GM04504 (cell line): ENCODE data around the gene NUP160.
"Not testable (repeated sequence)": the region's sequence is repeated elsewhere in the genome, so short reads cannot be mapped to it uniquely, and the experiment has no call there.

Experiments used
- DNase-seq: peaks from one replicate; pipeline ENCODE4 v3.0.0-alpha.2; 2012; ENCODE audit warnings: low read depth

The NUP160 gene

DNA sequence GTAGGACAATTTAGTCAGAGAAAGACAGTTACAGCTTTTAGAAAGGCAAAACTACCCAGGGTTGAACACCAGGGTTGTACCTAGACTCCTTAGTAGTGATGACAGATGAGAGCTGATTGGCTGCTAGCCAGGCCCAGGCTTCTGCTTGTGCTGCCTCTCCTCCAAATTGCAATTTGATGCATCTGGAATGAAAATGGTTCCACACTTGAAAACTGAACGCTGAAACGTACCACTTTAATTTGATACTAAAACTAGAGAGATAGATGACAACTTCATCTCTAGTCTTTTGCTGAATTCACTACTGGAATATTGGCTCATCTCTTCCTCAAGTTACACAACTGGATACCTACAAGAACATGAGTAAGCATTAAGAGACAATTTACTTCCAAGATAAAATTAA, 61.8 kb downstream of the NUP160 start:
- no peak for DNase-seq

DNA sequence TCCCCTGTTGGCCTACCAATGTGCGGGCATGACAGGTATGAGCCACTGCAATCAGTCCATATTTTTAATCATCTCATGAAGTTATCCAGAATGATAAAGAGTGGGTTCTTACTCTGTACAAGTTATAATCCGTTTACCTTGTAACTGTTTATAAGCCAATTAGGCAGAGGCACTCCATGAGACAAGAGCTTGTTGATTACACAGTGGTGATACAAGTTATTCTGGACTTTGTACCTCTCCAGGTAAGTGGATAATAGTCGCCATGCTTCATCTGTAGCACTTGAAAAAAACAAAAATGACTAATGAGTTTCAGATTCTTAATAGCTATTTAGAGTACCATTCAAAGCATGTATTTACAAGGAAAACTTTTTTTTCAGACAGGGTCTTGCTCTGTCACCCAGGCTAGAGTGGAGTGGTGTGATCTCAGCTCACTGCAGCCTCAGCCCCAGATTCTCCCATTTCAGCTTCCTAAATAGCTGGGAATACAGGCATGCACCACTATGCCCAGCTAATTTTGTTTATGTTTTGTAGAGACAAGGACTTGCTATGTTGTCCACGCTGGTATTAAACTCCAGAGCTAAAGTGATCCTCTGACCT, 63.3 kb downstream of the NUP160 start:
- DNase-seq = no peak

DNA sequence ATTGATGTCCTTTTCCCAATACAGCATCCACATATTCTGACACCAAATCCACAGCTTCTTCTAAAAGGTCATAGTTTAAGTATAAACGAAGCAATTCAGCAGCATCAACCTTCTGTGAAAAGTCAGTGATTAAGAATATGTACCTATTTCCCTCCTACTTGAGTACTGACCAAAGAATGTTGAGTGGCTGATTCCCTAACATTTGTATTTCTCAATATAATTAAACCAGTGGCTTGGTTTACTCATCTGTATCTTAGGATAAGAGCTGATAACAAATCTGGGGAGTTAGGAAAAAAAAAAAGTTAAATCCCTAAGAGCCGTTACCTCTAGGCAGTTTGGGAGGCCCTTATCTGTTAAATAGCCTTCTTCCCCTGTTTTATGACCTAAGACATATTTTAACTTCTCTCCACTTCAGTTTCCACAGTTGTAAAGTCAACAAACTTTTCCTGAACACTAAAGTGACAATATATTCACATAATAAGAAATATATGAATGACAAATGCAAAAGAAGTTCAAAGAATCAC, 65.0 kb downstream of the NUP160 start:
- no peak for DNase-seq

DNA sequence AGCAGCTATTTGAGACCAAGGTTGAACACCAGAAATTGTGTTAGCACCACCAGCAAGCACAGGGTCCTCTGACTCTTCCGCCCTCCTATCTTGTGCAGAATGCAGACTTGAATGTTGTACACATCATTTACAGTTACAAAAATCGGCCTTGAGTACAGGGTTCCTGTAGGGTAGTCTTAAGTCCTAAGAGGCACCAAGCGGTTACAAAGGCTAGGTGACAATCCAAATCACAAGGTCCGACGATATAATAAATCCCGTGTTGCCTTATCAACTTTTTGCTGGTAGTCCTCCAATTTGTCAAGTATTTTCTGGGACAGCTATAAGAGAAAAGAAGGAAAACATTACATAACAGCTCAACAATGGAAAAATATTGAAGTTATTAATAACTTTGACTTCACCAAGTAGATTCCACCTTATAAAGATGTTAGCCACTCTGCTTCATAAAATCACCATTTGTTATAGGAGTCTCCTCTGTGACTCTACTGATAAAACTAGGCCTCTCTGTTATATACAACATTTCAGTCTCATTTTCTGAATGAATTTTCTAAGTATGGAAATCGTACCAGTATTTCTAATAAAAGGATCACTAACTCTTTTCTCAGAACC, 69.2 kb downstream of the NUP160 start:
- no peak for DNase-seq

DNA sequence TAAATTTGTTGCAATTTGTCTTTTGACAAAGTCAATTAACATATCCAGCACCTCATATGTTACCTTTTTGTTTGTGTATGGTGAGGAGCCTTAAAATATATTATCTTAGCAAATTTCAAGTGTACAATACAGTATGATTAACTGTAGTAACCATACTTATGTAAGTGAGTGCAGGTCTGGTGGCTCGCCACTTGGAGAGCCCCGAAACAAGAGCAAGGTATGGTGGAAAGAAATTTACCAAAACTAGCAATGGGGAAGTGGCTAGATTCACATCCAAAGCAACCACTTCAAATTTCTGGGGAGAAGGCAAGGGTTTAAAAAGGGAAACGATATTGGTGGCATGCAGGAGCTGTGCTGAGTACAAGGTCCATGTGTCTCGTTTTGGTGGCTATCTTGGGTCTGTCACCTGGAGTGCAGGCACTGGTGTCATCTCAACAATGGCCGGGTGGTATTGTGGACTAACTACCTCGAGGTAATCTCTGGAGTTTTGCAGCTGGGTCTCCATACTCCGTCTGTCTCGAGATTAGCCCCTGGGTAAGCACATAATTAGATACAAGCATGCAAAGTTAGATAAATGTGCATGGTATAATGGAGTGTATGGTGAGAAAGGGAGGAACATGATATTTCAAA, 72.8 kb downstream of the NUP160 start:
- no peak for DNase-seq

DNA sequence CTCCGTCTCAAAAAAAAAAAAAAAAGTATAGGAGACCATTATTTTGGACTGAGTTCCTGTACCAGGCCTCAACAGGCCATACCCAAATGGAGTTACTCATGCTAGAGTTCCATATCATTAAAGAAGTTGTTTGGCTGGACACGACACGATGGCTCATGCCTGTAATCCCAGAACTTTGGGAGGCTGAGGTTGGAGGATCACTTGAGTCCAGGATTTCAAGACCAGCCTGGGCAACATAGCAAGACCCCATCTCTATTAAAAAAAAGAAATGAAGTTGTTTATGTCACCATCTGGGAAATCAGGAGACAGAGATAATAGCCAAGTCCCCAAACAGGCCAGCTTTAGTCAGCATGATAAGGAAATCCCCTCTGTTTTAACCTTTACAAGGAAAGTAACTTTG, 74.3 kb downstream of the NUP160 start:
- DNase-seq = no peak

DNA sequence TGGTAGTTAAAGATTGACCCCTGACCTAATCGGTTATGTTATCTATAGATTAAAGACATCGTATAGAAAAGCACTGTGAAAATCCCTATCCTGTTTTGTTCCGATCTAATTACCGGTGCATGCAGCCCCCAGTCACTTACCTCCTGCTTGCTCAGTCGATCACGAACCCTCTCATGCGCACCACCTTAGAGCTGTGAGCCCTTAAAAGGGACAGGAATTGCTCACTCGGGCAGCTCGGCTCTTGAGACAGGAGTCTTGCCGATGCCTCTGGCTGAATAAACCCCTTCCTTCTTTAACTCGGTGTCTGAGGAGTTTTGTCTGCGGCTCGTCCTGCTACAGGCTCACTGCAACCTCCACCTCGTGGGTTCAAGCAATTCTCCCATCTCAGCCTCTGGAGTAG, 78.6 kb downstream of the NUP160 start:
- not testable (repeated sequence) for DNase-seq

DNA sequence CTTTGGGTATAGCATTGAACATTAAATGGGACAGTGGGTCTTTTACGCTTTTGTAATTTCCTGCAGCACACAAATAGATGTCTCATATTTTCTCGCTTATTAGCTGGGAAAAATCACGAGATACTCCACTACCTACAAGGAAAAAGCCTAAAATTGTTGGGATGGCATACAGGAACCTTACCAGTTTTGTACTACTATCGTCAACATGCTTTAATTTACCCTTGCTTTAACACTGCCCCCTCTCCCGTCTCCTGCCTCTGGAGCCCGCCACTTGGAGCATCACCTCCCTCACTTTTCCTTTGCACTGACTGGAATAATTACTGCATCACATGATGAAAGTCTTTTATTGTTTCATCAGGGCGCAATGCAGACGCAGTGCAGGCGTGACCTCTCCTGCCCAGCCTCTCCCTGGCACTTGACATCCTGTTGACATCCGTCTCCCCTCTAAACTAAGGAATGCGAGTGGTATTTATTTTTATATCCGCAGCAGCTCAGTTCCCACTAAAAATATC, 80.0 kb downstream of the NUP160 start:
- DNase-seq = no peak

DNA sequence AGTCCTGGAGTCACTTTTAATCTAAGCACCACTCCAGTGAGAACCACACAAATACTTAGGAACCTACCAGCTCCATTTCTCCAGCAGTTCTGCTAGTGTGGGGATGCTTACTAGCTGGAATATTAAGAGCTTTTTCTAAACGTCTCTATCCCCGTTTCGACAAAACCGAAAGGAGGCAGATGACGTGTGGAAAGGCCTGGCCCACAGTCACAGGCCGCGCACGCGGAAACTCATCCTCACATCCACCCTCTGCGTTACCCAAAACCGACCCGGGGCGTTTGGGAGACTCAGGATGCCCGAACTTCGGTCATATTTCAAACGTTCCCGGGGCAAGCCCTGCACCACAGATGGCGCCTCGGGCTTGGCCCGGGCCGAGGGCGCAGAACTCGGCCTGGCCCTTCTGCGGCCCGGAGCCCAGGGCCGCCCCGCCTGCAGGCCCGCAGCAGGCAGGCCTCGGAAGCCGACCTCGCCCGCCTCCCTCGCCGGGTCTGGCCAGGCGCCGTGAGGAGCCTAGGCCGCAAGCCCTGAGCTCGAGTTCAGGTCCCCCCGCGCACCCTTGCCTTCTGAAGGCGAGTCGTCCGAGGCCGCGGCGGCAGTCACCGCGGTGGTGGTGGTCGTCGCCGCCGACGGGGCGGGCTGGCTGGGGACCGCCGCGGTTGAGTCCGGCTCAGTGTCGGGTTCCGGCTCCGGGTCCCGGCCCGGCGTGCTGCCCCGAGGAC, 81.5 kb downstream of the NUP160 start:
- DNase-seq = peak; percentile 38

DNA sequence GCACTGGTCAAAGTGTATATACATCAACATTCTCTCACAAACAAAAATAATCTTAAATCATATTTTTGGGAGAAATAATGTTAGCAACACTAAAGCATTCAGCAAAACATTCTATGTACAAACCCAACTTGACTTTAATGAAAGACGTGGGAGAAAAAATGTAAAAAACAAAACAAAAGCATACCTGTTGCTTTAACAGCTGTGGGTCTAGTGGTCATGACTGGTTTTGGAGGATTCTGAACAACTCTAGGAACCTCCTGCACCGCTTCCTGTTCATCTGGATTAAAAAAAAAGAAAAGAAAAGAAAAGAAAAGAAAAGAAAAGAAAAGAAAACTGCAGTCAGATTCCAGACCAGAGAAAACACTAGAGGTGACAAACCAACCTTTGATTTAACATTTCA, 83.1 kb downstream of the NUP160 start:
- no peak for DNase-seq

DNA sequence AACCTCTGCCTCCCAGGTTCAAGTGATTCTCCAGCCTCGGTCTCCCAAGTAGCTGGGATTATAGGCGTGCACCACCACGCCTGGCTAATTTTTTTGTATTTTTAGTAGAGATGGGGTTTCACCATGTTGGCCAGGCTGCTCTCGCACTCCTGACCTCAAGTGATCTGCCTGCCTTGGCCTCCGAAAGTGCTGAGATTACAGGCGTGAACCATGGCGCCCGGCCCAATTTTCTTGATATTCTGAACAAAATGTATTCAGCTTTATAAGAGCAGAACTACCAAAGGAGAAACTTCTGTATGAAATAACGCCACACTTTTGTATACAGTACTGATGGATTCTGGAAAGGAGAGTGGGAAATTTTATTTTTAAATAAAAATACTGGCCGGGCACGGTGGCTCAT, 88.9 kb downstream of the NUP160 start:
- not testable (repeated sequence) for DNase-seq

DNA sequence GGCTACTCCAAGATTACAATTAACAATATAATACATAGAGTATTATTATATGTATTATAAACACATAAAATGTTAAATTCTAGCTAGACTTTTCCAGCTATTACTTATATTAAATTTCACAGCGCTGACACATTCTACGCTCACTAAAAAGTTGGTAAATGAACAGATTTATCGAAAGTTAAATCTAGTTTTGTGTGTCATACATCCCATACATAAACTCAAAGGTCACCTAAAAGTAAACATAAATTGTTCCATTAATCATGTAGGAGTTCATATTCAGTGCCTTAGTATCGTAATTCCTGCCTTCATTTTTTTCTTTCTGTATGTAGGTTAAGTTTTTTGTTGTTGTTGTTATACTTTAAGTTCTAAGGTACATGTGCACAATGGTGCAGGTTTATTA, 91.9 kb downstream of the NUP160 start:
- no peak for DNase-seq

DNA sequence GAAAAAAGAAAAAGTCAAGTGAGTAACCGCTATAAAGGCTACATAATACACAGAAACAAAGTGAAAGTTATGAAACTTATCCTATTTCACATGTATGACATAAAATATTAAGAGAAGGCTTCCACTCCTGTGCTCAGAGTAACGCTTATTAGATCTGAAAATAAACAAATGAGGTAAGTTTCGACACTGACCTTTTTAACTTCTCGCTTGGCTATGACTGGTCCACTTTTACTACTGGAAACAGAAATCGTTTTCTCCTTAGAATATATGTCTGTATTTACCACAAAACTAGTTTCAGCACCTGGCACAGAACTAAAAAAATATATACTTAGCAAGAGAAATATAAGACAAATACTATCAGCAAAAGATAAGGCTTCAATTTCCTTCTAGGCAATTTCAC, 97.4 kb downstream of the NUP160 start:
- no peak for DNase-seq

DNA sequence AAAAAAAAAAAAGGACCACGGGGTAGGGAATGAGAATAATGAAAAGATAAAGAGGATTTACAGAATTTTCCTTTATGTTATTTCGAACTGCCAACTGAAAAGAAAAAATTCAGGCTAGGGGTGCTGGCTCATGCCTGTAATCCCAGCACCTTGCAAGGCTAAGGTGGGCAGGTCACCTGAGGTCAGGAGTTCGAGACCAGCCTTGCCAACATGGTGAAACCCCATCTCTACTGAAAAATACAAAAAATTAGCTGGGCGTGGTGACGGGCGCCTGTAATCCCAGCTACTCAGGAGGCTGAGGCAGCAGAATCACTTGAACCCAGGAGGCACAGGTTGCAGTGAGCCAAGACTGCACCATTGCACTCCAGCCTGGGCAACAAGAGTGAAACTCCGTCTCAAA, 105.7 kb downstream of the NUP160 start:
- not testable (repeated sequence) for DNase-seq

DNA sequence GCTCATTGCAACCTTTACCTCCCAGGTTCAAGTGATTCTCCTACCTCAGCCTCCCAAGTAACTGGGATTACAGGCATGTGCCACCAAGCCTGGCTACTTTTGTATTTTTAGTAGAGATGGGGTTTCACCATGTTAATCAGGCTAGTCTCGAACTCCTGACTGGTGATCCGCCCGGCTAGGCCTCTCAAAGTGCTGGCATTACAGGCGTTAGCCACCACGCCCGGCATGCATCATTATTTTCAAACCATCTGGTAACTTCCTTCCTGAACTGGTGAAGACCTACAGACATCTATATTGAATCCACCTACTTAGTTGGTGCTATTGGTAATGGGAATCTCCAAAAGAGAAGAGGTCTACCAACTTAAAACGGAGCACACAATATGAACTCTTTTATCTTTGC, 110.3 kb downstream of the NUP160 start:
- DNase-seq = not testable (repeated sequence)

DNA sequence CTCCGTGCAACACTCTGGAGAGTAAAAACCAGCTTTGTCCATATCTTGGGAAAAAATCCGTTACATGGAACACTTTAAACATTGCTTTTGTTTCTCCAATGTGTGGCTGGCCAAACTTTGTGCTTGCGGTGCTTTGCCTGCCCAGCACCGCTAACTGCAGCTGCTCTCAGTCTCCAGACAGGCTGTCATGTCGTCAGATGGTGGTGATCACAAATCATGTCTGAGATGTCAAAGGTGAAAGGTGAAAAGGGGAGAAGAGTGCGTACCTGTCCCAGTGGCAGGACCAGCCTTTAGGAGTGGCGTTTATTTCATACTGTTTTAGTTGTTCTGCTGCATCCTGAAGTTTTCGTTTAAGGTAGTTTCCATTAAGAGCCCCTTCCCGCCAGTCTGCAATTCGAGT, 115.9 kb downstream of the NUP160 start:
- no peak for DNase-seq

DNA sequence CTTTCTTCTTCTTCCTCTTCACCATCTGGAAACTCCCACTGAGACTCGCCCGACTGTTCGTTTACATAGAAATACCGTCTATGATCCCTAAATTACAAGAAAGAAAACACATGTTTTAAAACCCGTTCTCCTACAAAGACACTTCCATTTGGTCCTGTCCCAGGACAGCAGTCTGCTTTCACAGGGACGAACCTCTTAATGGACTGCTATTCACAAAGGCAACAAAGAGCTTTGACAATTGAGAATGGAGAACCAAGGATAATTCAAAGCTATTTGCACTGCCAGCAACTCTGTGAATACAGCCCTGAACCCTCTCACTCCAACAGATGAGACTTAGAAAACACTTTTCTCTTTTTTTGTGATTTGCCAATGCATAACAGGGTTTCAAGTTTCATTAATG, 116.7 kb downstream of the NUP160 start:
- DNase-seq = no peak
